ENCODE results near the gene ENPP4. TPM values are rescaled to one million over a fixed set of nuclear protein-coding genes. Genes with fewer than 3 reads are reported as not detected.
"Not testable (repeated sequence)": the region's sequence is repeated elsewhere in the genome, so short reads cannot be mapped to it uniquely, and the experiment has no call there.

ENPP4 gene
- 10 to 100 TPM; 18.5 to 24.2 (median 23.2) TPM for total RNA-seq
- long read RNA-seq, donor 1, full-length matches to known transcripts = 22 of 25 reads
- long read RNA-seq, donor 1, partial matches to known transcripts = 3 of 25 reads
- long read RNA-seq, donor 1, other reads (novel, unspliced or antisense) = 0 of 25 reads
- long read RNA-seq, donor 2, full-length matches to known transcripts = 13 of 16 reads
- long read RNA-seq, donor 2, partial matches to known transcripts = 3 of 16 reads
- long read RNA-seq, donor 2, other reads (novel, unspliced or antisense) = 0 of 16 reads

- no peaks in the 10 kb centered on the region for H3K36me3 ChIP-seq (ENCODE audit: low read depth)
- DNase-seq (peak; percentile 90 to 93 (median 92)), ATAC-seq (peak; percentile 99)
- intact Hi-C loops (cut with DNase I, micrococcal nuclease) = no loop called here
- TF ChIP-seq, protein P1, sequence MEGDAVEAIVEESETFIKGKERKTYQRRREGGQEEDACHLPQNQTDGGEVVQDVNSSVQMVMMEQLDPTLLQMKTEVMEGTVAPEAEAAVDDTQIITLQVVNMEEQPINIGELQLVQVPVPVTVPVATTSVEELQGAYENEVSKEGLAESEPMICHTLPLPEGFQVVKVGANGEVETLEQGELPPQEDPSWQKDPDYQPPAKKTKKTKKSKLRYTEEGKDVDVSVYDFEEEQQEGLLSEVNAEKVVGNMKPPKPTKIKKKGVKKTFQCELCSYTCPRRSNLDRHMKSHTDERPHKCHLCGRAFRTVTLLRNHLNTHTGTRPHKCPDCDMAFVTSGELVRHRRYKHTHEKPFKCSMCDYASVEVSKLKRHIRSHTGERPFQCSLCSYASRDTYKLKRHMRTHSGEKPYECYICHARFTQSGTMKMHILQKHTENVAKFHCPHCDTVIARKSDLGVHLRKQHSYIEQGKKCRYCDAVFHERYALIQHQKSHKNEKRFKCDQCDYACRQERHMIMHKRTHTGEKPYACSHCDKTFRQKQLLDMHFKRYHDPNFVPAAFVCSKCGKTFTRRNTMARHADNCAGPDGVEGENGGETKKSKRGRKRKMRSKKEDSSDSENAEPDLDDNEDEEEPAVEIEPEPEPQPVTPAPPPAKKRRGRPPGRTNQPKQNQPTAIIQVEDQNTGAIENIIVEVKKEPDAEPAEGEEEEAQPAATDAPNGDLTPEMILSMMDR (IDR thresholded peaks at IDR 0.05) = no peak
- H3K4me3 ChIP-seq = peak within 1 kb of the TSS; percentile 45
- H3K4me1 ChIP-seq (ENCODE audit: low read depth) = peaks cover 12% of the 10 kb centered on the region
- no peaks in the 10 kb centered on the region for H3K9me3 ChIP-seq
Observed at GRCh38 chr6:46129629-46130511, at the start of gene ENPP4. TSS of gene ENPP4 (plus strand) at chr6:46129989. CDS start at chr6:46139584, 9,595 bp downstream.

DNA sequence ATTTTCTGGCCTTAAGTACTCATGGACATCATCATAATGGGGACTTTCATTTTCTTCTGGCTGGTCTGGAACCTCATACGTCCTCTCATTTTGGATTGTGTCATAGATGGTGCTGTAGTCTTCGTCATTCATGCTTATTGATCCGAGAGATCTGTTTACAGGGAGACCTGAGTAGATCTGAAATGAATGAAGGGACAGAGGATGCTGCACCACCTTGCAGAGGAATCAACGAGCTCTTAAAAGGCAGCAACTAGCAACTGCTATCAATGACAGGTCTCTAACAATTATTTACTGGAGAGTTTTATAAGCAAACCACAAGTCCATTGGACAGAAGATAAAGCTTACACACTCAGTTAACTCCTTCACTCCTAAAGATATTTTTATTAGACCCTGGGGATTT, 49.7 kb upstream of the ENPP4 start:
- TF ChIP-seq, protein P1 (IDR thresholded peaks at IDR 0.05) = no peak
- Histone ChIP-seq H3K36me3 (ENCODE audit: low read depth) (no peaks in the 10 kb centered on the region), H3K9me3 (no peaks in the 10 kb centered on the region), H3K4me1 (ENCODE audit: low read depth) (no peaks in the 10 kb centered on the region), H3K4me3 (no peak overlapping the region)
- intact Hi-C loops (cut with DNase I, micrococcal nuclease) = no loop called here
- no peak for DNase-seq
- no peak for ATAC-seq

DNA sequence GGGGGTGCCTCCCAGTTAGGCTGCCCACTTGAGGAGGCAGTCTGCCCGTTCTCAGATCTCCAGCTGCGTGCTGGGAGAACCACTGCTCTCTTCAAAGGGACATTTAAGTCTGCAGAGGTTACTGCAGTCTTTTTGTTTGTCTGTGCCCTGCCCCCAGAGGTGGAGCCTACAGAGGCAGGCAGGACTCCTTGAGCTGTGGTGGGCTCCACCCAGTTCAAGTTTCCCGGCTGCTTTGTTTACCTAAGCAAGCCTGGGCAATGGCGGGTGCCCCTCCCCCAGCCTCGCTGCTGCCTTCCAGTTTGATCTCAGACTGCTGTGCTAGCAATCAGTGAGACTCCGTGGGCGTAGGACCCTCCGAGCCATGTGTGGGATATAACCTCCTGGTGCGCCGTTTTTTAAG, 44.1 kb upstream of the ENPP4 start:
- DNase-seq; H3K4me3 ChIP-seq; H3K9me3 ChIP-seq; H3K36me3 ChIP-seq (ENCODE audit: low read depth); ATAC-seq; H3K4me1 ChIP-seq (ENCODE audit: low read depth); intact Hi-C loops (cut with DNase I, micrococcal nuclease): not testable (repeated sequence)

- no peaks in the 10 kb centered on the region for H3K36me3 ChIP-seq (ENCODE audit: low read depth)
- H3K4me3 ChIP-seq = no peak overlapping the region
- intact Hi-C loops (cut with DNase I, micrococcal nuclease) = loop anchor here (2.0 to 10.0 kb wide), 2 partner anchors 320 to 324 kb away; no protein-coding TSS in a partner anchor
- TF ChIP-seq, protein P1 (IDR thresholded peaks at IDR 0.05) = peak; percentile 53
- peak; percentile 83 for ATAC-seq
- H3K4me1 ChIP-seq (ENCODE audit: low read depth) = no peaks in the 10 kb centered on the region
- peak; percentile 50 to 77 (median 55) for DNase-seq
- H3K9me3 ChIP-seq = peaks cover 9% of the 10 kb centered on the region
Observed at GRCh38 chr6:46090115-46091079, 39.4 kb upstream of the ENPP4 start.

GRCh38 chr6:46091080-46091478, 38.7 kb upstream of the ENPP4 start:
- ATAC-seq = no peak
- intact Hi-C loops (cut with DNase I, micrococcal nuclease) = loop anchor here (2.0 to 10.0 kb wide), 2 partner anchors 320 to 324 kb away; no protein-coding TSS in a partner anchor

More at GRCh38 chr6:46091080-46091478, 38.7 kb upstream of the ENPP4 start:
- H3K4me1 ChIP-seq (ENCODE audit: low read depth) = no peaks in the 10 kb centered on the region
- no peaks in the 10 kb centered on the region for H3K36me3 ChIP-seq (ENCODE audit: low read depth)
- peaks cover 16% of the 10 kb centered on the region for H3K9me3 ChIP-seq
- H3K4me3 ChIP-seq = no peak overlapping the region
- TF ChIP-seq, protein P1 (IDR thresholded peaks at IDR 0.05) = no peak
- no peak for DNase-seq
